ENCODE measurements around the gene HCRTR1.

Gene HCRTR1

DNA sequence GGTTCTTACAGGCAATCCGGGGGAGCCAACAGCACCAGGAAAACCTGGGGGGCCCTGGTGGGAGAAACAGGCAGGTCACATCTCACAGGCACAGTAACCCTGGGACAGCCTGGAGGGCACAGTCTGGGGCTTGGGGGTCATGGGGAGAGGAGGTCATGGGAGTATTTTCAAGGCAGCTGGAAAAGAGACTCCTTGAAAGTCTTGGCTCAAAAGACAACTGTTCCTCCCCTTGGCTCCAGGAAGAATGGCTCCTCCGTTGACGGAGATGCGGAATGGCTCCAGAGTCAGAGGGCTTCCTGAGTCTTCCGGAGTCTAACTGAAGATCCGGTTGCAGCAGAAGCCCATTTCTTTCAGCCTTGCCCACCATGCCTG, 53.1 kb downstream of the HCRTR1 start:
- no peak overlapping the region for H3K4me3 ChIP-seq (ENCODE audit: low read length)

DNA sequence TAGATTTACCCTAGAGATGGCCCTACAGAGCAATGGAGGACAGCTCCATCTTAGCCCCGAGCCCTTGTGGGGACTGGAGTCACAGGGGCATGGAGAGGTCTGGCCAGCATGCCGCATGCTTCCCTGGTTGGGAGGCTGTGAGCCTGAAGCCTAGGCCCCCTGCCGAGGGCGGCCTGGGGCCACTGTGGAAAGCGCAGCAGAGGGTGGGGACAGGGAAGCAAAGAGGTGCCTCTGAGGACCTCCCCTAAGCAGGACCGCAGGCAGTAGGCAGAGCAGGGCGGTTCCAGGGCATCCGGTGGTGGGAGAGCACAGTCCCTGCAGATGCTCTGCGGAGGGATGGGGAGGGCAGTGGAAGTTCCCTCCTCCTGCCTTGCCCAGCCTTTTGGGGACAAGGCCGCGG, 53.7 kb downstream of the HCRTR1 start:
- Histone ChIP-seq H3K9me3 (ENCODE audit: low read length) (no peaks in the 10 kb centered on the region), H3K4me3 (ENCODE audit: low read length) (no peak overlapping the region), H3K4me1 (ENCODE audit: insufficient read depth, low read length) (peaks cover 4% of the 10 kb centered on the region), H3K36me3 (ENCODE audit: insufficient read depth, low read length) (no peaks in the 10 kb centered on the region), H3K27me3 (ENCODE audit: insufficient read depth, low read length) (peaks cover 86% of the 10 kb centered on the region), H2AFZ (ENCODE audit: low read depth, low read length) (no peak overlapping the region)

More for the DNA sequence above, 53.1 kb downstream of the HCRTR1 start:
- Histone ChIP-seq H3K36me3 (ENCODE audit: insufficient read depth, low read length) (no peaks in the 10 kb centered on the region), H3K4me1 (ENCODE audit: insufficient read depth, low read length) (peaks cover 4% of the 10 kb centered on the region), H3K27me3 (ENCODE audit: insufficient read depth, low read length) (peaks cover 91% of the 10 kb centered on the region), H3K9me3 (ENCODE audit: low read length) (no peaks in the 10 kb centered on the region), H2AFZ (ENCODE audit: low read depth, low read length) (no peak overlapping the region)

DNA sequence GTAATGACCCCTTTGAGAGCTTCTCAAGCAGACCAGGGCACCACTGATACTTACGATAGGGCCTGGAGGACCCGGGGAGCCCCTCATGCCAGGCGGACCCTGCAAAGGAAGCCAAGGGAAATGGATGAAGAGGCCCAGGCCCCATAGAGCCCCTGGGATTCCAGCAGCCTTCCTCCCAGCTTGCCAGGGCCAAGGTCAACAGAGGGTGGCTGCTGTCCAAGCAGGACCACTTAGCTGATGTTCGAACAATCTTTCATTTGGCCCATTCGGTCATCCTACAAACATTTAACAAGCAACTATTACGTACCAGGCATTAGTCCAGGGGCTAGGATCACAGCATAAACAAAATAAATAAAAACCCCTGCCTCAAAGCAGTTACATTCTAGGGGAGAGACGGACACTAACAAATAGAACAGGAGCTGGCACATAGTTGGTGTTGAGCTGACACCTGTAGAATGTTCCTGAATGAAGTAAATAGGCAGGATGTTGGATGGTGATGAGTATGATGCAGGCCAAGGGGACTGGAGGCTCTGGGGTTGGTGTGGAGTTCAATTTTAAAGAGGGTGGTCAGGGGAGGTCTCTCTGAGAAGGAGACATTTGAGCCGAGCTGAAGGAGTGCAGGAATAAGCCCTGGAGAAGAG, 54.2 kb downstream of the HCRTR1 start:
- Histone ChIP-seq H3K4me3 (ENCODE audit: low read length) (no peak overlapping the region), H3K36me3 (ENCODE audit: insufficient read depth, low read length) (no peaks in the 10 kb centered on the region), H3K27me3 (ENCODE audit: insufficient read depth, low read length) (peaks cover 83% of the 10 kb centered on the region), H2AFZ (ENCODE audit: low read depth, low read length) (no peak overlapping the region), H3K4me1 (ENCODE audit: insufficient read depth, low read length) (peaks cover 2% of the 10 kb centered on the region), H3K9me3 (ENCODE audit: low read length) (no peaks in the 10 kb centered on the region)

DNA sequence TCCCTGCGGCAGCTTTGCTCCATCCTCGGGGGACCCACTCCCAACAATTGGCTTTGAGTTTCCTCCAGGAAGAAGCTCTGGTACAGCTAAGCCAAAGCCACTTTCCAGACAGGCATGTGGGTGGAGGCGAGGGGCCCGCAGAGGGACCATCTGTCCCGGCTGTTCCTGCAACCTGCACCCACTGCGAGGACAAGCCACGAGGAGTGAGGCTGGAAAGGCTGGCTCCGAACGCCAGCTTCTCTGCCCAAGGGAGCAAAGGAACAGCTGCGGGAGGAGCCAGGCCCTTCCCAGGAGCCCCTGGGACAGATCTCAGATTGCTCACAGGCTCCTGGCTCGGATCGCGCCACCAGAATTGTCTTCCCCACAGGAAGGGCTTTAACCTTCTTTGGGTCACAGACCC, 55.5 kb downstream of the HCRTR1 start:
- Histone ChIP-seq H3K4me1 (ENCODE audit: insufficient read depth, low read length) (no peaks in the 10 kb centered on the region), H3K36me3 (ENCODE audit: insufficient read depth, low read length) (no peaks in the 10 kb centered on the region)

DNA sequence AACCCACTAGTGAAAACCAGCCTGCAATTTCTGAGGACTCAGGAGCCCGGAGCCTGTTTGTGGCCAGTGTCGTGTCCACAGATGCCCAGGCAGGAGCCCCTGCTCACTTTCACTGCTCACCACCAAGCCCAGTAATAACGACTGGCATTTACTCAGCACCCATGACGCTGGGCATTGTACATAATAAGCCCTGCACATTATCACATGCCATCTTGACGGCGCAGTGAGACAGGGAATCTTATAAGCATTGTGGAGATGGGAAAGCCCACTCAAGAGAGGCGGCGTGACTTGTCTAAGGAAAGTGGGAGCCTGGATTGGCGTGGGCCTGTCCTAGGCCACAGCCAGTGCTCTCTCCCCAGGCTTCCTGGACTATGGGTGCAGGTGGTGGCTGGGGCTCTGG, 55.9 kb downstream of the HCRTR1 start:
- H3K36me3 ChIP-seq (ENCODE audit: insufficient read depth, low read length) = no peaks in the 10 kb centered on the region
- H3K4me3 ChIP-seq (ENCODE audit: low read length) = no peak overlapping the region
- no peaks in the 10 kb centered on the region for H3K4me1 ChIP-seq (ENCODE audit: insufficient read depth, low read length)
- peaks cover 67% of the 10 kb centered on the region for H3K27me3 ChIP-seq (ENCODE audit: insufficient read depth, low read length)
- H3K9me3 ChIP-seq (ENCODE audit: low read length) = no peaks in the 10 kb centered on the region
- H2AFZ ChIP-seq (ENCODE audit: low read depth, low read length) = no peak overlapping the region

More for the DNA sequence above, 55.5 kb downstream of the HCRTR1 start:
- Histone ChIP-seq H3K4me3 (ENCODE audit: low read length) (no peak overlapping the region), H2AFZ (ENCODE audit: low read depth, low read length) (no peak overlapping the region), H3K27me3 (ENCODE audit: insufficient read depth, low read length) (peaks cover 71% of the 10 kb centered on the region), H3K9me3 (ENCODE audit: low read length) (no peaks in the 10 kb centered on the region)

DNA sequence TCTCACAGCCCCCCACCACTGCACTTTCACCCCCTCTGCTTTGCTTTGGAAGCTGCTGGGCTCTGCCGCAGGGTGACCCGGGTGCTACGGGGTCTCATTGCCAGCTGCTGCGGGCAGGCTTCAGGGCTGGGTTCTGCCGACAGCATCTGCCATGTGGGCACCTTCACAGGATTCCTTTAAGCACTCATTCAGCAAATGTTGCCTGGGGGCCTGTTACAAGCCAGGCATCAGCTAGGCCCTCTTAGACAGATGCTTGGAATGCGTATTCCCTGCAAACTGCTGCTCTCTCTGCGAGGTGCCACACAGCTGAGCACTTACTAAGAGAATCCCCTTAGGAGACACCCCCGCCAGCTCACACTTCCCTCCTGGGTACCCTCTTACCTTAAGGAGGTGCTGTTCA, 57.1 kb downstream of the HCRTR1 start:
- H2AFZ ChIP-seq (ENCODE audit: low read depth, low read length) = no peak overlapping the region
- no peaks in the 10 kb centered on the region for H3K36me3 ChIP-seq (ENCODE audit: insufficient read depth, low read length)
- no peaks in the 10 kb centered on the region for H3K9me3 ChIP-seq (ENCODE audit: low read length)
- no peaks in the 10 kb centered on the region for H3K4me1 ChIP-seq (ENCODE audit: insufficient read depth, low read length)
- H3K27me3 ChIP-seq (ENCODE audit: insufficient read depth, low read length) = peaks cover 58% of the 10 kb centered on the region
- H3K4me3 ChIP-seq (ENCODE audit: low read length) = no peak overlapping the region

DNA sequence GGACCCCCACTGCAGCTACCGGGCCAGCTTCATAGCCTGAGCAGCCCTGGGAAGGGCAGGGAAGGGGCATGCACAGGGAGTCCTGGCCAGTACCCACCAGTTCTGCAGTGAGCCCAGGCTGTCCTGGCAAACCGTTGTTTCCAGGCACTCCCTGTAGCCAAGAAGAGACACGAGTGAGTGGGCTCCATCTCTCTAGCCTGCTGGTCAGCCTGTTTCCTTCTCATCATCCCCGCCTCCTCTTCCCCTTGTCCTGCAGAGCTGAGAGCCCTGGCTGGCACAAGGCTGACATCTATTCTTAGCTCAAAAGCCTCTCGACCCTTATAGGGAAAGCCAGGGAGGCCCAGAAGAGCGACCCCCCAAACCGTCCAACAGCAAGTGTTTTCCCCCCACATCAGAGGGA, 57.7 kb downstream of the HCRTR1 start:
- Histone ChIP-seq H2AFZ (ENCODE audit: low read depth, low read length) (no peak overlapping the region), H3K4me3 (ENCODE audit: low read length) (no peak overlapping the region), H3K9me3 (ENCODE audit: low read length) (no peaks in the 10 kb centered on the region), H3K4me1 (ENCODE audit: insufficient read depth, low read length) (no peaks in the 10 kb centered on the region), H3K36me3 (ENCODE audit: insufficient read depth, low read length) (no peaks in the 10 kb centered on the region), H3K27me3 (ENCODE audit: insufficient read depth, low read length) (peaks cover 58% of the 10 kb centered on the region)

DNA sequence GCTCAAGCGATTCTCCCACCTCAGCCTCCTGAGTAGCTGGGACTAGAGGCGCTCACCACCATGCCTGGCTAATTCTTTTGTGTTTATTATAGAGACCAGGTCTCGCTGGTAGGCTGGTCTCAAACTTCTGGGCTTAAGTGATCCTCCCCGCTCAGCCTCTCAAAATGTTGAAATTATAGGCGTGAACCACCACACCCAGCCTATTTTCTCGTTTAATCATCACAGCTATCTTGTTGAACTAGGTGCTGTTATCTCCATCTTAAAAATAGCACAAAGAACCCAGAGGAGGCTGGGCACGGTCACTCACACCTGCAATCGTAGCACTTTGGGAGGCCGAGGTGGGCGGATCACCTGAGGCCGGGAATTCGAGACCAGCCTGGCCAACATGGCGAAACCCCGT, 58.3 kb downstream of the HCRTR1 start:
- Histone ChIP-seq H3K27me3 (ENCODE audit: insufficient read depth, low read length) (peaks cover 57% of the 10 kb centered on the region), H3K36me3 (ENCODE audit: insufficient read depth, low read length) (no peaks in the 10 kb centered on the region)

More for the DNA sequence above, 58.3 kb downstream of the HCRTR1 start:
- Histone ChIP-seq H3K4me3 (ENCODE audit: low read length) (no peak overlapping the region), H3K9me3 (ENCODE audit: low read length) (no peaks in the 10 kb centered on the region), H2AFZ (ENCODE audit: low read depth, low read length) (no peak overlapping the region), H3K4me1 (ENCODE audit: insufficient read depth, low read length) (no peaks in the 10 kb centered on the region)
